Loucy (cell line): ENCODE results near the gene LHFPL2.

Experiments used
- H2AFZ ChIP-seq: fragments of 200-600 bp; sonication (generic); 2 replicates; pipeline ENCODE4 v1.6.0; 2016; ENCODE audit warnings: antibody characterized with exemption, mild to moderate bottlenecking, low read length, moderate library complexity
- H3F3A ChIP-seq: fragments of 200-600 bp; 2 replicates; pipeline ENCODE4 v1.6.0; 2016; ENCODE audit warnings: antibody characterized with exemption, low read depth, mild to moderate bottlenecking
- H3K27me3 ChIP-seq: fragments of 200-600 bp; sonication (generic); 2 replicates; pipeline ENCODE4 v1.6.1; 2014; ENCODE audit warnings: low read length, mild to moderate bottlenecking; ENCODE audit not compliant: insufficient read depth, poor library complexity, severe bottlenecking
- H3K36me3 ChIP-seq: fragments of 200-600 bp; sonication (generic); 2 replicates; pipeline ENCODE4 v1.6.1; 2016; ENCODE audit warnings: low read length; ENCODE audit not compliant: insufficient read depth
- H3K4me1 ChIP-seq: fragments of 200-600 bp; sonication (generic); 2 replicates; pipeline ENCODE4 v1.5.1; 2014; ENCODE audit warnings: low read length, mild to moderate bottlenecking; ENCODE audit not compliant: insufficient read depth, poor library complexity, severe bottlenecking
- H3K4me2 ChIP-seq: fragments of 200-600 bp; sonication (generic); 2 replicates; pipeline ENCODE4 v1.6.0; 2014; ENCODE audit warnings: antibody characterized with exemption, low read length, low read depth, mild to moderate bottlenecking; ENCODE audit not compliant: poor library complexity, severe bottlenecking
- H3K4me3 ChIP-seq: fragments of 200-600 bp; sonication (generic); 2 replicates; pipeline ENCODE4 v1.5.1; 2014; ENCODE audit warnings: low read length, mild to moderate bottlenecking, mixed read lengths; ENCODE audit not compliant: poor library complexity, severe bottlenecking
- H3K79me2 ChIP-seq: fragments of 200-600 bp; sonication (generic); 2 replicates; pipeline ENCODE4 v1.6.1; 2014; ENCODE audit warnings: low read length; ENCODE audit not compliant: insufficient read depth
- H3K9ac ChIP-seq: fragments of 200-600 bp; sonication (generic); 2 replicates; pipeline ENCODE4 v1.6.0; 2014; ENCODE audit warnings: mild to moderate bottlenecking, low read depth, low read length, moderate library complexity; ENCODE audit not compliant: poor library complexity, severe bottlenecking
- H3K9me2 ChIP-seq: fragments of 200-600 bp; sonication (generic); replicated peaks from 2 replicates; pipeline ENCODE4 v1.6.1; 2016; ENCODE audit warnings: low read depth, low read length, mixed read lengths
- H3K9me3 ChIP-seq: fragments of 200-600 bp; sonication (generic); 2 replicates; pipeline ENCODE4 v1.6.1; 2014; ENCODE audit warnings: mild to moderate bottlenecking, antibody characterized with exemption, low read length, low read depth; ENCODE audit not compliant: insufficient read depth
- H4K20me1 ChIP-seq: fragments of 200-600 bp; sonication (generic); 2 replicates; pipeline ENCODE4 v1.6.0; 2014; ENCODE audit warnings: antibody characterized with exemption, low read length, mild to moderate bottlenecking; ENCODE audit not compliant: insufficient read depth, poor library complexity, severe bottlenecking
- EZH2phosphoT487 ChIP-seq: fragments of 200-600 bp; IDR thresholded peaks from 2 replicates; pipeline ENCODE4 v1.6.1; 2018; ENCODE audit warnings: antibody characterized with exemption, mild to moderate bottlenecking, moderate library complexity, borderline replicate concordance
- TF ChIP-seq, protein P1 (sequence below): fragments of 200-600 bp; sonication (generic); conservative IDR thresholded peaks from 2 replicates; pipeline ENCODE4 v1.5.1; 2014; ENCODE audit warnings: mild to moderate bottlenecking, antibody characterized with exemption, low read length

Gene LHFPL2

DNA sequence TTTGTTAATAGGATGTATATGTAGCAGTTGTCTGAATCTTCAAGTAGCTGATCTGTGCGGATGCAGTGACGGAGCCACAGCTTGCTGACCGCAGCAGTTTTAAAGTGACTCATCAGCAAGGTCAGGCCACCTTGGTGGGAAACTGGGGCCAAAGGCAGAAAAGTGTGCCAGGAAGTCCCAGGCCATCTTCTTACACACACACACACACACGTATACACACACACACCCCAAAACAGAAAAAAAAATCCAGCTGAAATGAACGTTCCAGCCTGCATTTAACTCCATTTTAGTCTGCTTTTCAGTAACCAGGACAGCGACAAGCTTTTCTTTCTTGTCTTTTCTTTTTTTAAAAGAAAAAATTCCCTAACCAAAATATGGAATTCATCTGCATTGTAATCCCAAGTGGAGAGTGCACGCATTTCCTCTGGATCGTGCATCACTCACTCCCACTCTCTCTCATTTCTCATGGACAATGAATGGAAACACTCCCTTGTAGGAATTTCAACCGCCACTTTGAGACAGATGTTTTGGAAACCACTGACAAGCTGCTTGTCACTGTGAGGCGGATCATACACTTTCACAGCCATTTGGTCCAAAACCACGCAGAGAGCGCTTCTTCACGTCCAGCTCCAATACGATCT lies 103.9 kb downstream of the LHFPL2 start:
- H2AFZ ChIP-seq = no peak overlapping the region
- H3K9me3 ChIP-seq = no peaks in the 10 kb centered on the region
- H3K4me1 ChIP-seq = peaks cover 32% of the 10 kb centered on the region
- no peak overlapping the region for H3K9ac ChIP-seq
- no peaks in the 10 kb centered on the region for H3K79me2 ChIP-seq
- TF ChIP-seq EZH2phosphoT487 = no peak
- TF ChIP-seq, protein P1, sequence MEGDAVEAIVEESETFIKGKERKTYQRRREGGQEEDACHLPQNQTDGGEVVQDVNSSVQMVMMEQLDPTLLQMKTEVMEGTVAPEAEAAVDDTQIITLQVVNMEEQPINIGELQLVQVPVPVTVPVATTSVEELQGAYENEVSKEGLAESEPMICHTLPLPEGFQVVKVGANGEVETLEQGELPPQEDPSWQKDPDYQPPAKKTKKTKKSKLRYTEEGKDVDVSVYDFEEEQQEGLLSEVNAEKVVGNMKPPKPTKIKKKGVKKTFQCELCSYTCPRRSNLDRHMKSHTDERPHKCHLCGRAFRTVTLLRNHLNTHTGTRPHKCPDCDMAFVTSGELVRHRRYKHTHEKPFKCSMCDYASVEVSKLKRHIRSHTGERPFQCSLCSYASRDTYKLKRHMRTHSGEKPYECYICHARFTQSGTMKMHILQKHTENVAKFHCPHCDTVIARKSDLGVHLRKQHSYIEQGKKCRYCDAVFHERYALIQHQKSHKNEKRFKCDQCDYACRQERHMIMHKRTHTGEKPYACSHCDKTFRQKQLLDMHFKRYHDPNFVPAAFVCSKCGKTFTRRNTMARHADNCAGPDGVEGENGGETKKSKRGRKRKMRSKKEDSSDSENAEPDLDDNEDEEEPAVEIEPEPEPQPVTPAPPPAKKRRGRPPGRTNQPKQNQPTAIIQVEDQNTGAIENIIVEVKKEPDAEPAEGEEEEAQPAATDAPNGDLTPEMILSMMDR = no peak
- no peak overlapping the region for H3K4me3 ChIP-seq
- no peaks in the 10 kb centered on the region for H3F3A ChIP-seq
- no peaks in the 10 kb centered on the region for H3K9me2 ChIP-seq
- H4K20me1 ChIP-seq = no peaks in the 10 kb centered on the region
- H3K36me3 ChIP-seq = no peaks in the 10 kb centered on the region
- H3K4me2 ChIP-seq = no peak overlapping the region
- H3K27me3 ChIP-seq = no peaks in the 10 kb centered on the region

DNA sequence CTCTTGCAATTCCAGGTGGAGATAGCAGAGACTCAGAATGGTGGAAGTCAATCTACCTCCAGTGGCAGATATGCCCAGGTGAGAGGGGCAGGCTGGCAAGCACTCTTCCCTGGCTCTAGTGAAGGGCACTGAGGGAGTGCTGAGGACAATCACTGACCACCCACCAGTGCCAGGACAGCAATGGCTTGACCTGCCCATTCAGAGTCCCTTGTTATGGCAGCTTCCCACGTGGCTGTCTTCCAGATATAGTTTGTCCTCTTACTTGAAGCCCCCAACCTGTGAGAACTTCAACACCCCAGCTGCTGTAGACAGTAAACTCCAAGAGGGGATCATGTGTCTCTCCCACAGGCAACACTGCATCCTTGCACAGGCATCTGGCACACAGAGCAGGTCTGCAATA lies 104.7 kb downstream of the LHFPL2 start:
- Histone ChIP-seq H3K4me1 (peaks cover 32% of the 10 kb centered on the region), H3K36me3 (no peaks in the 10 kb centered on the region), H3K9me3 (no peaks in the 10 kb centered on the region), H3K79me2 (no peaks in the 10 kb centered on the region), H3K4me3 (no peak overlapping the region), H4K20me1 (no peaks in the 10 kb centered on the region), H3K9me2 (no peaks in the 10 kb centered on the region), H2AFZ (no peak overlapping the region), H3K9ac (no peak overlapping the region), H3F3A (no peaks in the 10 kb centered on the region), H3K27me3 (no peaks in the 10 kb centered on the region), H3K4me2 (no peak overlapping the region)
- TF ChIP-seq, protein P1 = no peak
- TF ChIP-seq EZH2phosphoT487 = no peak

GRCh38 chr5:78543292-78543691 lies 105.3 kb downstream of the LHFPL2 start:
- no peak overlapping the region for H3K4me3 ChIP-seq
- TF ChIP-seq, protein P1 = no peak
- TF ChIP-seq EZH2phosphoT487 = no peak

More at GRCh38 chr5:78543292-78543691, 105.3 kb downstream of the LHFPL2 start:
- Histone ChIP-seq H3K4me2 (no peak overlapping the region), H4K20me1 (no peaks in the 10 kb centered on the region), H3K9me2 (no peaks in the 10 kb centered on the region), H2AFZ (no peak overlapping the region), H3K79me2 (no peaks in the 10 kb centered on the region), H3K27me3 (no peaks in the 10 kb centered on the region), H3K9ac (no peak overlapping the region), H3F3A (no peaks in the 10 kb centered on the region), H3K9me3 (no peaks in the 10 kb centered on the region), H3K36me3 (no peaks in the 10 kb centered on the region), H3K4me1 (peaks cover 32% of the 10 kb centered on the region)
